A549 (cell line): Measurements from ENCODE around the gene POLR1B.

Experiments
- BHLHE40 ChIP-seq: IDR thresholded peaks from 2 replicates; pipeline ENCODE4 v1.6.1; 2012; ENCODE audit warnings: low read depth, low read length, inconsistent platforms
- CTCF ChIP-seq: fragments of >200 bp; sonication (Bioruptor Twin); formaldehyde crosslinking; IDR thresholded peaks from 3 replicates; pipeline ENCODE4 v1.5.1; 2016
- ELK1 ChIP-seq: fragments of 150-350 bp; IDR thresholded peaks from 2 replicates; pipeline ENCODE4 v1.6.1; 2014; ENCODE audit warnings: low read depth, mild to moderate bottlenecking, low read length
- EP300 ChIP-seq, 2 experiments: fragments of >200 bp; sonication (Bioruptor Twin); formaldehyde crosslinking; IDR thresholded peaks; 2 replicates in 1 of 2; 3 replicates in 1 of 2; pipeline ENCODE4 v1.6.1; 2016 to 2017
- MAX ChIP-seq: IDR thresholded peaks from 2 replicates; pipeline ENCODE4 v1.6.1; 2012
- POLR2A ChIP-seq: IDR thresholded peaks from 2 replicates; pipeline ENCODE4 v1.6.1; 2012; ENCODE audit warnings: mild to moderate bottlenecking, low read length
- SMC3 ChIP-seq: fragments of >200 bp; sonication (Bioruptor Twin); formaldehyde crosslinking; IDR thresholded peaks from 3 replicates; pipeline ENCODE4 v1.6.1; 2018; ENCODE audit warnings: inconsistent platforms
- ZNF302 ChIP-seq: fragments of 250-450 bp; sonication (Bioruptor Pico); IDR thresholded peaks from 2 replicates; pipeline ENCODE4 v1.9.0; 2021; ENCODE audit warnings: inconsistent platforms, mild to moderate bottlenecking, moderate library complexity

- TF ChIP-seq BHLHE40 (no peak), EP300 (IDR thresholded peaks at IDR 0.05) (no peak), POLR2A (no peak), CTCF (0 out of 3 replicates have a peak, but pooled peaks have one; percentile 20), SMC3 (no peak), MAX (no peak), ZNF302 (CRISPR knock-in tag) (no peak), ELK1 (no peak)
Measured at GRCh38 chr2:112542984-112543661, 858 bp downstream of the POLR1B start.
